SK-N-SH treated with all-trans-retinoic acid at 6 μM for 48 hours (cell line): ENCODE data around the gene GNPTAB.

Experiments
- ATAC-seq: fragments of 200-7000 bp; cut with Tn5 transposase; 3 replicates; pipeline ENCODE4 v1.9.1; 2020; ENCODE audit warnings: mild to moderate bottlenecking, moderate library complexity
- BACH2 ChIP-seq: fragments of 250-450 bp; sonication (Bioruptor Pico); IDR thresholded peaks from 2 replicates; pipeline ENCODE4 v1.9.0; 2021; ENCODE audit warnings: mild to moderate bottlenecking, borderline replicate concordance
- CSDC2 ChIP-seq: fragments of 250-450 bp; sonication (Bioruptor Pico); IDR thresholded peaks from 2 replicates; pipeline ENCODE4 v1.5.0; 2020; ENCODE audit warnings: mild to moderate bottlenecking, moderate library complexity
- ESRRG ChIP-seq: fragments of 250-450 bp; sonication (Bioruptor Pico); IDR thresholded peaks from 2 replicates; pipeline ENCODE4 v1.6.1; 2021; ENCODE audit warnings: mild to moderate bottlenecking
- GLIS3 ChIP-seq: fragments of 250-450 bp; sonication (Bioruptor Pico); IDR thresholded peaks from 2 replicates; pipeline ENCODE4 v1.5.0; 2020; ENCODE audit warnings: mild to moderate bottlenecking, moderate library complexity
- ISL1 ChIP-seq: fragments of 250-450 bp; sonication (Bioruptor Pico); IDR thresholded peaks from 2 replicates; pipeline ENCODE4 v2.1.2; 2022; ENCODE audit warnings: mild to moderate bottlenecking, moderate library complexity
- OSR1 ChIP-seq: fragments of 250-450 bp; sonication (Bioruptor Pico); IDR thresholded peaks from 2 replicates; pipeline ENCODE4 v1.8.0; 2022; ENCODE audit warnings: moderate library complexity, mild to moderate bottlenecking, inconsistent platforms
- PPARA ChIP-seq: fragments of 250-450 bp; sonication (Bioruptor Pico); IDR thresholded peaks from 2 replicates; pipeline ENCODE4 v1.5.0; 2020; ENCODE audit warnings: mild to moderate bottlenecking, borderline replicate concordance
- RARB ChIP-seq: fragments of 250-450 bp; sonication (Bioruptor Pico); IDR thresholded peaks from 2 replicates; pipeline ENCODE4 v1.8.0; 2021; ENCODE audit warnings: mild to moderate bottlenecking, moderate library complexity
- SNAI2 ChIP-seq: fragments of 250-450 bp; sonication (Bioruptor Pico); IDR thresholded peaks from 2 replicates; pipeline ENCODE4 v1.5.0; 2020; ENCODE audit warnings: mild to moderate bottlenecking, moderate library complexity
- TCF4 ChIP-seq: fragments of 250-450 bp; sonication (Bioruptor Pico); IDR thresholded peaks from 2 replicates; pipeline ENCODE4 v1.8.0; 2021; ENCODE audit warnings: mild to moderate bottlenecking, moderate library complexity, borderline replicate concordance
- TOX ChIP-seq: fragments of 250-450 bp; sonication (Bioruptor Pico); IDR thresholded peaks from 2 replicates; pipeline ENCODE4 v1.8.0; 2021; ENCODE audit warnings: mild to moderate bottlenecking, moderate library complexity, borderline replicate concordance
- ZC3H10 ChIP-seq: fragments of 250-450 bp; sonication (Bioruptor Pico); IDR thresholded peaks from 2 replicates; pipeline ENCODE4 v1.5.1; 2021; ENCODE audit warnings: mild to moderate bottlenecking, moderate library complexity
- ZFP30 ChIP-seq: fragments of 450-650 bp; formaldehyde crosslinking; IDR thresholded peaks from 2 replicates; pipeline ENCODE4 v1.5.0; 2022; ENCODE audit warnings: mild to moderate bottlenecking, moderate library complexity
- ZNF565 ChIP-seq: fragments of 450-650 bp; formaldehyde crosslinking; conservative IDR thresholded peaks from 2 replicates; pipeline ENCODE4 v1.5.0; 2020; ENCODE audit warnings: low read depth, mild to moderate bottlenecking, moderate library complexity
- ZNF70 ChIP-seq: fragments of 450-650 bp; formaldehyde crosslinking; IDR thresholded peaks from 2 replicates; pipeline ENCODE4 v1.5.0; 2020; ENCODE audit warnings: mild to moderate bottlenecking, moderate library complexity
- TF ChIP-seq, protein P1 (sequence below): fragments of 250-450 bp; sonication (Bioruptor Pico); IDR thresholded peaks from 2 replicates; pipeline ENCODE4 v1.5.1; 2020; ENCODE audit warnings: low read depth, mild to moderate bottlenecking, moderate library complexity
- TF ChIP-seq, protein P2 (sequence below): fragments of 250-450 bp; sonication (Bioruptor Pico); IDR thresholded peaks from 2 replicates; pipeline ENCODE4 v1.5.1; 2021; ENCODE audit warnings: mild to moderate bottlenecking, moderate library complexity
- TF ChIP-seq, protein P3 (sequence below): fragments of 250-450 bp; sonication (Bioruptor Pico); IDR thresholded peaks from 2 replicates; pipeline ENCODE4 v1.5.0; 2020; ENCODE audit warnings: mild to moderate bottlenecking, moderate library complexity
- TF ChIP-seq, protein P4 (sequence below): fragments of 250-450 bp; sonication (Bioruptor Pico); IDR thresholded peaks from 2 replicates; pipeline ENCODE4 v1.8.0; 2021; ENCODE audit warnings: low read depth, mild to moderate bottlenecking, moderate library complexity, borderline replicate concordance

Gene GNPTAB

DNA sequence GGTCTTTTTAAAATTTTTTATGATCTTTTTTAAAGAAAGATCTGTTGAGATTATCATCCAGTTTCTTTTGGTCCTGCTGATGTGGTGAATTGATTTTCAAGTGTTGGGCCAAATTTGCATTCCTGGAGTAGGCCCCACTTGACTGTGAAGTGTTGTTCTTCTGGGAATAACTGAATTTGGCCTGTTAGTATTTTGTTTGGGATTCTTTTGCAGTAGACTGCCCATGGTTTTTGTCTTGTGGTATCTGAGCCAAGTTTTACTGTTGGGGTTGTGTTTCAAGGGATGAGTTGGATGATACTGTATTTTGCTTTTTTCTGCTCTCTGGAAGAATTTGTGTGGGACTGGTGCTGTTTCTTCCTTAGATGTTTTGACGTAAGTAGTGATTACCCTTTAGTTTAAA lies 87.5 kb downstream of the GNPTAB start (continued):
- TF ChIP-seq ZC3H10 (CRISPR knock-in tag), result no peak

DNA sequence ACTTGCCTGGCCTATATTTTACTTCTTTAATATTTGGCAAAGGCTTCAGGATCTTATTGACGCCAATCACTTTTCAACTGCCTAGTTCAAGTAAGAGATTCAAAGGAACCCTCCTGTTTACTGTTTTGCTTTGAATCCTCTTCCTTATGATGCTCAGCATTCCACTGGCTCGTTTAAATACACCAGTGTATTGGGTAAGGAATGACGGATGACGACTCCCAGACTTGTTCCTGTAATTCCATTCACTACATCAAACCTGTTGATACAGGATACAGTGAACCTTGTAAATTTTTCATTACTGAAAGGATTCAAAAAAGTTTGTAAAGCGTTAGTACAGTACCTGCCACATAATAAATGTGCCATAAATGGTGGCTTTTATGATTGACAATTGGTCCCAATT lies 89.8 kb downstream of the GNPTAB start:
- ATAC-seq, result no peak
- TF ChIP-seq ESRRG (CRISPR knock-in tag) (no peak), ISL1 (no peak), ZFP30 (no peak), TCF4 (CRISPR knock-in tag) (no peak), CSDC2 (CRISPR knock-in tag) (no peak), OSR1 (no peak), SNAI2 (CRISPR knock-in tag) (no peak), RARB (CRISPR knock-in tag) (no peak), BACH2 (CRISPR knock-in tag) (no peak), ZC3H10 (CRISPR knock-in tag) (no peak), PPARA (CRISPR knock-in tag) (no peak), TOX (CRISPR knock-in tag) (no peak)
- TF ChIP-seq, protein P1, sequence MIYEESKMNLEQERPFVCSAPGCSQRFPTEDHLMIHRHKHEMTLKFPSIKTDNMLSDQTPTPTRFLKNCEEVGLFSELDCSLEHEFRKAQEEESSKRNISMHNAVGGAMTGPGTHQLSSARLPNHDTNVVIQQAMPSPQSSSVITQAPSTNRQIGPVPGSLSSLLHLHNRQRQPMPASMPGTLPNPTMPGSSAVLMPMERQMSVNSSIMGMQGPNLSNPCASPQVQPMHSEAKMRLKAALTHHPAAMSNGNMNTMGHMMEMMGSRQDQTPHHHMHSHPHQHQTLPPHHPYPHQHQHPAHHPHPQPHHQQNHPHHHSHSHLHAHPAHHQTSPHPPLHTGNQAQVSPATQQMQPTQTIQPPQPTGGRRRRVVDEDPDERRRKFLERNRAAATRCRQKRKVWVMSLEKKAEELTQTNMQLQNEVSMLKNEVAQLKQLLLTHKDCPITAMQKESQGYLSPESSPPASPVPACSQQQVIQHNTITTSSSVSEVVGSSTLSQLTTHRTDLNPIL (CRISPR knock-in tag), result no peak
- TF ChIP-seq, protein P2, sequence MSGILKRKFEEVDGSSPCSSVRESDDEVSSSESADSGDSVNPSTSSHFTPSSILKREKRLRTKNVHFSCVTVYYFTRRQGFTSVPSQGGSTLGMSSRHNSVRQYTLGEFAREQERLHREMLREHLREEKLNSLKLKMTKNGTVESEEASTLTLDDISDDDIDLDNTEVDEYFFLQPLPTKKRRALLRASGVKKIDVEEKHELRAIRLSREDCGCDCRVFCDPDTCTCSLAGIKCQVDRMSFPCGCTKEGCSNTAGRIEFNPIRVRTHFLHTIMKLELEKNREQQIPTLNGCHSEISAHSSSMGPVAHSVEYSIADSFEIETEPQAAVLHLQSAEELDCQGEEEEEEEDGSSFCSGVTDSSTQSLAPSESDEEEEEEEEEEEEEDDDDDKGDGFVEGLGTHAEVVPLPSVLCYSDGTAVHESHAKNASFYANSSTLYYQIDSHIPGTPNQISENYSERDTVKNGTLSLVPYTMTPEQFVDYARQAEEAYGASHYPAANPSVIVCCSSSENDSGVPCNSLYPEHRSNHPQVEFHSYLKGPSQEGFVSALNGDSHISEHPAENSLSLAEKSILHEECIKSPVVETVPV (CRISPR knock-in tag), result no peak

DNA sequence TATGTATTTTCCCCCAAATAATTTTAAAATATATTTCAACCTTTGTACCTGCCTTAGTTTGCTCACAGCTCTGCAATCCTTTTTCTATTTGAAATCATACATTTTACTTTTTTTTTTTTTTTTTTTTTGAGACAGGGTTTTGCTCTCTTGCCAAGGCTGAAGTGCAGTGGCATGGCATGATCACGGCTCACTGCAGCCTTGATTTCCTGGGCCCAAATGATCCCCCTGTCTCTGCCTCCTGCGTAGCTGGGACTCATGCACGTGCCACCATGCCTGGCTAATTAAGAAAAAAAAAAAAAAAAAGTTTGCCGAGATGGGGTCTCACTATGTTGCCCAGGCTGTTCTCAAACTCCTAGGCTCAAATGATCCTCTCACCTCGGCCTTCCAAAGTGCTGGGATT lies 90.2 kb downstream of the GNPTAB start:
- no peak for TF ChIP-seq TCF4 (CRISPR knock-in tag)
- TF ChIP-seq ZNF565 (CRISPR knock-in tag), result no peak
- TF ChIP-seq ZFP30, result no peak
- TF ChIP-seq, protein P3, sequence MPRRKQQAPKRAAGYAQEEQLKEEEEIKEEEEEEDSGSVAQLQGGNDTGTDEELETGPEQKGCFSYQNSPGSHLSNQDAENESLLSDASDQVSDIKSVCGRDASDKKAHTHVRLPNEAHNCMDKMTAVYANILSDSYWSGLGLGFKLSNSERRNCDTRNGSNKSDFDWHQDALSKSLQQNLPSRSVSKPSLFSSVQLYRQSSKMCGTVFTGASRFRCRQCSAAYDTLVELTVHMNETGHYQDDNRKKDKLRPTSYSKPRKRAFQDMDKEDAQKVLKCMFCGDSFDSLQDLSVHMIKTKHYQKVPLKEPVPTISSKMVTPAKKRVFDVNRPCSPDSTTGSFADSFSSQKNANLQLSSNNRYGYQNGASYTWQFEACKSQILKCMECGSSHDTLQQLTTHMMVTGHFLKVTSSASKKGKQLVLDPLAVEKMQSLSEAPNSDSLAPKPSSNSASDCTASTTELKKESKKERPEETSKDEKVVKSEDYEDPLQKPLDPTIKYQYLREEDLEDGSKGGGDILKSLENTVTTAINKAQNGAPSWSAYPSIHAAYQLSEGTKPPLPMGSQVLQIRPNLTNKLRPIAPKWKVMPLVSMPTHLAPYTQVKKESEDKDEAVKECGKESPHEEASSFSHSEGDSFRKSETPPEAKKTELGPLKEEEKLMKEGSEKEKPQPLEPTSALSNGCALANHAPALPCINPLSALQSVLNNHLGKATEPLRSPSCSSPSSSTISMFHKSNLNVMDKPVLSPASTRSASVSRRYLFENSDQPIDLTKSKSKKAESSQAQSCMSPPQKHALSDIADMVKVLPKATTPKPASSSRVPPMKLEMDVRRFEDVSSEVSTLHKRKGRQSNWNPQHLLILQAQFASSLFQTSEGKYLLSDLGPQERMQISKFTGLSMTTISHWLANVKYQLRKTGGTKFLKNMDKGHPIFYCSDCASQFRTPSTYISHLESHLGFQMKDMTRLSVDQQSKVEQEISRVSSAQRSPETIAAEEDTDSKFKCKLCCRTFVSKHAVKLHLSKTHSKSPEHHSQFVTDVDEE (CRISPR knock-in tag), result no peak
- TF ChIP-seq BACH2 (CRISPR knock-in tag), result no peak
- TF ChIP-seq CSDC2 (CRISPR knock-in tag), result no peak
- TF ChIP-seq, protein P2 (CRISPR knock-in tag), result no peak
- TF ChIP-seq GLIS3, result no peak
- TF ChIP-seq SNAI2 (CRISPR knock-in tag), result no peak
- no peak for TF ChIP-seq ZNF70 (CRISPR knock-in tag)
- TF ChIP-seq PPARA (CRISPR knock-in tag), result no peak
- ATAC-seq, result no peak

DNA sequence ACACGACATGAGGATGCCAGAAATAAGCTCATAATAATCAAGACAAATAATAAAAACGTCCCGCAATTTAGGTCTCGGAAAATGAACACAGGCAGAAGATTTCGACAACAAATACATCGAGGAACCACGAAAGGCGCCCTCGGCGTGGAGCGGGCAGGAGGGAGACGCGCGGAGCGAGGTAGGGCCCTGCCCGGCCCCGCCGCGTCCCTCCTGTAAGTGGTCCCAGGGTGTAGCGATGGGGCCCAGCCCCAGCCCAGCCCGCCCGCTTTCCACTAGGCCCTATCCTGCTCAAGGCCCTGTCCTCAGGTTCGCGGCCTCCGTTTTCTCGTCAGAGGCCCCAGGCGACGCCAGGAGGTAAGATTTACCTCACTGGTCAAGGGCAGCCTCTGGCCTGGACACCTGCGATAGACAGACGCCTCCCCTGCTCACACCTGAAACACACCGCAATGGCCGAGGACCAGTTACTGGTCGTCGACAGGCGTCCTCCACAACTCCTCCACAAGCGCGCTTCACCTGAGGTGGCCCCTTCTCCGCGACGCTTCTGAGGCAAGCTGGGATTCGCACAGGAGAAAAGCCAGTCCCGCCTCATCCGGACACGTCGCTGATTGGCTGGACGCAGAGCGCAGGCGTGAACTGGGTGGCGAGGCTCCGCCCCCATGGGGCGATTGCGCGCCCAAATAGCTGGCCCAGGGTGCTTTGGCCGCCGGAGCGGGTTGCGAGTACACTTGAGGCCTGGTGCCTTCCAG lies 91.7 kb downstream of the GNPTAB start, which contains the start of gene SYCP3:
Gene SYCP3 (minus strand): TSS at position 543 of the 746 bp plus-strand sequence. CDS start 1,527 bp downstream, outside the sequence.
- TF ChIP-seq TOX (CRISPR knock-in tag), result no peak
- TF ChIP-seq, protein P4, sequence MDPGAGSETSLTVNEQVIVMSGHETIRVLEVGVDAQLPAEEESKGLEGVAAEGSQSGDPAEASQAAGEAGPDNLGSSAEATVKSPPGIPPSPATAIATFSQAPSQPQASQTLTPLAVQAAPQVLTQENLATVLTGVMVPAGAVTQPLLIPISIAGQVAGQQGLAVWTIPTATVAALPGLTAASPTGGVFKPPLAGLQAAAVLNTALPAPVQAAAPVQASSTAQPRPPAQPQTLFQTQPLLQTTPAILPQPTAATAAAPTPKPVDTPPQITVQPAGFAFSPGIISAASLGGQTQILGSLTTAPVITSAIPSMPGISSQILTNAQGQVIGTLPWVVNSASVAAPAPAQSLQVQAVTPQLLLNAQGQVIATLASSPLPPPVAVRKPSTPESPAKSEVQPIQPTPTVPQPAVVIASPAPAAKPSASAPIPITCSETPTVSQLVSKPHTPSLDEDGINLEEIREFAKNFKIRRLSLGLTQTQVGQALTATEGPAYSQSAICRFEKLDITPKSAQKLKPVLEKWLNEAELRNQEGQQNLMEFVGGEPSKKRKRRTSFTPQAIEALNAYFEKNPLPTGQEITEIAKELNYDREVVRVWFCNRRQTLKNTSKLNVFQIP, result no peak
- no peak for ATAC-seq
